OCI-LY3 (cell line): ENCODE measurements around the gene CCDC110.
A peak's percentile ranks its signal among the peaks of the same experiment; 100 is the strongest.

Source experiments
- H2AFZ ChIP-seq: fragments of 200-600, 300-600 bp; shearing (Covaris generic); 2 replicates; pipeline ENCODE4 v1.6.0; 2014; ENCODE audit warnings: antibody characterized with exemption, low read depth, low read length
- H3K27ac ChIP-seq: fragments of 200-600, 300-600 bp; sonication (generic); 2 replicates; pipeline ENCODE4 v1.5.1; 2014; ENCODE audit warnings: mild to moderate bottlenecking, low read length, moderate library complexity, mixed read lengths
- H3K27me3 ChIP-seq: fragments of 200-600, 300-600 bp; sonication (generic); 2 replicates; pipeline ENCODE4 v1.6.1; 2014; ENCODE audit warnings: low read depth, low read length, mixed read lengths
- H3K36me3 ChIP-seq: fragments of 200-600, 300-600 bp; sonication (generic); replicated peaks from 2 replicates; pipeline ENCODE3; 2014; ENCODE audit warnings: low read depth, low read length, mixed read lengths
- H3K4me1 ChIP-seq: fragments of 300-600, 200-600 bp; sonication (generic); 2 replicates; pipeline ENCODE4 v1.6.1; 2014; ENCODE audit warnings: low read length, mixed read lengths
- H3K4me2 ChIP-seq: fragments of 200-600, 300-600 bp; sonication (generic); 2 replicates; pipeline ENCODE4 v1.6.1; 2014; ENCODE audit warnings: low read length, mixed read lengths
- H3K4me3 ChIP-seq: fragments of 300-600, 200-600 bp; sonication (generic); 2 replicates; pipeline ENCODE4 v1.5.1; 2014; ENCODE audit warnings: antibody characterized with exemption, mild to moderate bottlenecking, low read length, moderate library complexity
- H3K79me2 ChIP-seq: fragments of 300-600, 200-600 bp; shearing (Covaris generic); 2 replicates; pipeline ENCODE4 v1.6.1; 2014; ENCODE audit warnings: mild to moderate bottlenecking, low read length, mixed read lengths
- H3K9ac ChIP-seq: fragments of 300-600, 200-600 bp; shearing (Covaris generic); 2 replicates; pipeline ENCODE4 v1.6.0; 2014; ENCODE audit warnings: mild to moderate bottlenecking, low read length, moderate library complexity
- H3K9me3 ChIP-seq: fragments of 200-600, 300-600 bp; shearing (Covaris generic); 2 replicates; pipeline ENCODE4 v1.6.1; 2014; ENCODE audit warnings: low read length, mixed read lengths; ENCODE audit not compliant: insufficient read depth
- H4K20me1 ChIP-seq: fragments of 200-600, 300-600 bp; sonication (generic); 2 replicates; pipeline ENCODE4 v1.6.1; 2016; ENCODE audit warnings: low read length, mixed read lengths; ENCODE audit not compliant: insufficient read depth
- EZH2phosphoT487 ChIP-seq: fragments of 200-600 bp; shearing (Covaris generic); IDR thresholded peaks from 2 replicates; pipeline ENCODE4 v1.6.1; 2018; ENCODE audit warnings: antibody characterized with exemption, mixed run types, low read depth
- TF ChIP-seq, protein P1 (sequence below): fragments of 200-600, 300-600 bp; sonication (generic); IDR thresholded peaks from 2 replicates; pipeline ENCODE4 v1.5.1; 2014; ENCODE audit warnings: antibody characterized with exemption, low read length, low read depth

CCDC110 gene

DNA sequence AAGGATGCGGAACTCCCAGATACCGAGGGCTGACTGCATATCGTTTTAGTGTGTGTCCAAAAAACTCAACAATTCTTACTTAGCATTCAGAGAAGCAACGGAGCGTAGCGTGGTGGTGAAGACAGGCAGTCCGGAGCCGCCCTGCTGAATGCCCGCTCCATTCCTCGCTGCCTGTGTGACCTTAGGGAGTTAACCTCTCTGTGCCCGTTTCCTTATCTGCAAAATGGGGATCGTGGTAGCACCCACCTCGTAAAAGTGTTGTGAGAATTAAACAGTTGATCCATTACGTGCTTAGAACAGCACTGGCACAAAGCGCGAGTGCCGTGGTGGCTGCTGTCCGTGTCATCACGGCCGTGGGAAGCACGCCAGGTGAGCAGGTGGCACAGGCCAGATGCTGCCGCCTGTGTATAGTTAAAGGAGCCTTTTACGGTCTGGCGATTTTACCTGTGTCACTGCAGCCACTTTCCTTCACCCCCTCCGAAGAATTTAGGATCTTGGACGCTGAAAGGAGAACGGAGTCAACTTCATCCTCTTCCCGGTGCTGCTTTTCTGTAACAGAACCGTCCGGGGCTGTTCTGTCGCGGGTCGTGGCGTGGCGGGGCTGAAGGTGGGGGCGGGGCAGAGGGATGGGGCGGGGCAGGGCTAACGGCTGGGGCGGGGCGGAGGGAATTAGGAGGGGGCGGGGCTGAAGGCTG, 885 bp downstream of the CCDC110 start:
- no peaks in the 10 kb centered on the region for H3K27me3 ChIP-seq
- peak overlapping the region; percentile 83 for H3K4me3 ChIP-seq
- H3K4me2 ChIP-seq, result peak overlapping the region; percentile 87
- H3K9me3 ChIP-seq, result no peaks in the 10 kb centered on the region
- TF ChIP-seq, protein P1, sequence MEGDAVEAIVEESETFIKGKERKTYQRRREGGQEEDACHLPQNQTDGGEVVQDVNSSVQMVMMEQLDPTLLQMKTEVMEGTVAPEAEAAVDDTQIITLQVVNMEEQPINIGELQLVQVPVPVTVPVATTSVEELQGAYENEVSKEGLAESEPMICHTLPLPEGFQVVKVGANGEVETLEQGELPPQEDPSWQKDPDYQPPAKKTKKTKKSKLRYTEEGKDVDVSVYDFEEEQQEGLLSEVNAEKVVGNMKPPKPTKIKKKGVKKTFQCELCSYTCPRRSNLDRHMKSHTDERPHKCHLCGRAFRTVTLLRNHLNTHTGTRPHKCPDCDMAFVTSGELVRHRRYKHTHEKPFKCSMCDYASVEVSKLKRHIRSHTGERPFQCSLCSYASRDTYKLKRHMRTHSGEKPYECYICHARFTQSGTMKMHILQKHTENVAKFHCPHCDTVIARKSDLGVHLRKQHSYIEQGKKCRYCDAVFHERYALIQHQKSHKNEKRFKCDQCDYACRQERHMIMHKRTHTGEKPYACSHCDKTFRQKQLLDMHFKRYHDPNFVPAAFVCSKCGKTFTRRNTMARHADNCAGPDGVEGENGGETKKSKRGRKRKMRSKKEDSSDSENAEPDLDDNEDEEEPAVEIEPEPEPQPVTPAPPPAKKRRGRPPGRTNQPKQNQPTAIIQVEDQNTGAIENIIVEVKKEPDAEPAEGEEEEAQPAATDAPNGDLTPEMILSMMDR, result no peak
- TF ChIP-seq EZH2phosphoT487, result no peak
- H3K9ac ChIP-seq, result peak overlapping the region; percentile 27
- H3K27ac ChIP-seq, result no peak overlapping the region
- H3K79me2 ChIP-seq, result no peaks in the 10 kb centered on the region
- no peaks in the 10 kb centered on the region for H3K36me3 ChIP-seq
- H2AFZ ChIP-seq, result peak overlapping the region; percentile 46; the same call in 1 of the 2 replicates
- H3K4me1 ChIP-seq, result no peaks in the 10 kb centered on the region
- no peaks in the 10 kb centered on the region for H4K20me1 ChIP-seq

DNA sequence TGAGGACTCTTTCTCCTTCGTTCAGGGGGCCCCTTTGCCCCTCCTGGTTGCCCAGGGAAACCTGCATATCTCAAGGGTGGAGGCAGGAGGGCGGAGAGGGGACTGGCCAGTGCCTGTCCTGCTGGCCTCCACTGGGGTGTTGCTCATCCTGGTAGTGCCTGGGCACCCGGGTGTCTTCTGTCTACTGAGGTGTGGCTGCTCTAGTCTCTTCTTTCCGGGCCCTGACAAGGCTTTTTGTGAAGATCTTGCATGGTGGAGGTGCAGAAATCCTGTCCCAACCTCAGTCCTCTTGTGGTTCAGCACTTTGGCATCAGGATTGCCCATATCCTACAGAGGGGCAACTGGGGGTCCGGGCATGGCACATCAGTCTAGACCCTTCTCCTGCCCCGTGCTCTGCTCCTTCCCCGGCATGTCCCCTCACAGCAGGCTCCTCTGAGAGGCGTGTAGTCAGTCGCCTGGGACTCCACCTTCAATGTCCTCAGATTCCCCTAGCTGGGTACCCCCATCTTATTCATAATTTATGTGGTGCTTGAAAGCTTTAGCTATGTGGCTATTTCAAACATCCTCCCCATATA, 1.9 kb downstream of the CCDC110 start:
- no peaks in the 10 kb centered on the region for H3K36me3 ChIP-seq
- H3K27ac ChIP-seq, result no peak overlapping the region
- TF ChIP-seq, protein P1, result no peak
- TF ChIP-seq EZH2phosphoT487, result no peak
- H3K4me3 ChIP-seq, result no peak overlapping the region
- no peaks in the 10 kb centered on the region for H3K27me3 ChIP-seq
- no peaks in the 10 kb centered on the region for H4K20me1 ChIP-seq
- H3K4me1 ChIP-seq, result no peaks in the 10 kb centered on the region
- no peak overlapping the region for H2AFZ ChIP-seq
- no peak overlapping the region for H3K9ac ChIP-seq
- H3K4me2 ChIP-seq, result no peak overlapping the region
- H3K9me3 ChIP-seq, result no peaks in the 10 kb centered on the region
- no peaks in the 10 kb centered on the region for H3K79me2 ChIP-seq

DNA sequence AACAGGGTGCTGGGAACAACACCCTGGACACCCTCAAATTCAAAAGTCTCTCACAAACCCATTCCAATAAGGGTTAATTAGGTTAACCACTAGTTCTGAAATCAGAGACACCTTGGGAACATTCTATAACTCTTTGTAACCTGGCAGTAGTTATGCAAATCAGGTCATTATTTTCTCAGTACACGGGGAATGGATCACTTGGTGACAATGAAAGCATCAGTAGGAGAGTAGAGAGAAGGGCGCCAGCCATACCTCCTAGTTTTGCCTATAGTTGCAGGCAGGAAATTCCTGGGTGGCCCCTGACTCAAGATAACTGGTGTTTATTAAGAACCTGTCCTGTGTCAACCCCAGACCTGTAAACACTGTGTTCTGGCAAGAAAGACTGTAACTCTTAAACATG, 2.5 kb downstream of the CCDC110 start:
- H3K9ac ChIP-seq, result no peak overlapping the region
- H2AFZ ChIP-seq, result no peak overlapping the region
- no peaks in the 10 kb centered on the region for H3K9me3 ChIP-seq
- no peaks in the 10 kb centered on the region for H3K36me3 ChIP-seq
- no peaks in the 10 kb centered on the region for H4K20me1 ChIP-seq
- H3K4me3 ChIP-seq, result no peak overlapping the region
- H3K79me2 ChIP-seq, result no peaks in the 10 kb centered on the region
- no peak overlapping the region for H3K27ac ChIP-seq
- no peaks in the 10 kb centered on the region for H3K27me3 ChIP-seq
- H3K4me1 ChIP-seq, result no peaks in the 10 kb centered on the region
- TF ChIP-seq, protein P1, result no peak
- TF ChIP-seq EZH2phosphoT487, result no peak
- H3K4me2 ChIP-seq, result no peak overlapping the region

DNA sequence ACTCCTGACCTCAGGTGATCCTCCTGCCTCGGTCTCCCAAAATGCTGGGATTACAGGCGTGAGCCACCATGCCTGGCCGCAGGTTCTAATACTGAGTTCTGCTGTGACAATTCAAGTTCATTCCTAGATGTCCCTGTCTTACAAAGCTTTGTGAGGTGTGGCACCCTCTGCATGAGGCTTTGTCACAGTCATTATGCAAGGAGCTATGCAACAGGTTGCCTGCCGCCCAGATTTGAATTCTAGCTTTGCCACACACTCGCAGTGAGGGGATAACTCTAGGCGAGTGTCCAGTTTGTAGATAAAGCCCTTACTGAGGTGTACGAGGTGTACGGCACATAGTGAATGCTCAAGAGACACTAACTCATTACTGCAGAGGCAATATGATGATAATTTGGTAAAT, 3.5 kb downstream of the CCDC110 start:
- no peak for TF ChIP-seq EZH2phosphoT487
- TF ChIP-seq, protein P1, result no peak
- H2AFZ ChIP-seq, result no peak overlapping the region
- H4K20me1 ChIP-seq, result no peaks in the 10 kb centered on the region
- H3K36me3 ChIP-seq, result no peaks in the 10 kb centered on the region
- no peaks in the 10 kb centered on the region for H3K9me3 ChIP-seq
- H3K4me1 ChIP-seq, result no peaks in the 10 kb centered on the region
- no peak overlapping the region for H3K4me2 ChIP-seq
- H3K27ac ChIP-seq, result no peak overlapping the region
- no peaks in the 10 kb centered on the region for H3K27me3 ChIP-seq
- no peaks in the 10 kb centered on the region for H3K79me2 ChIP-seq
- no peak overlapping the region for H3K4me3 ChIP-seq
- H3K9ac ChIP-seq, result no peak overlapping the region
